Choroid plexus epithelial cell (primary cell): ENCODE results near the gene VPS4A.
"Not testable (repeated sequence)": the region's sequence is repeated elsewhere in the genome, so short reads cannot be mapped to it uniquely, and the experiment has no call there.

Source experiments
- DNase-seq: peaks from one replicate; pipeline ENCODE4 v3.0.0-alpha.2; 2010; ENCODE audit warnings: low read depth
- H3K4me3 ChIP-seq: 2 replicates; pipeline ENCODE4 v1.5.1; 2011; ENCODE audit warnings: low read depth, mild to moderate bottlenecking, control low read depth, low read length, moderate library complexity
- CTCF ChIP-seq: conservative IDR thresholded peaks from 2 replicates; pipeline ENCODE4 v1.5.1; 2011; ENCODE audit warnings: low read depth, mild to moderate bottlenecking, control low read depth, inconsistent platforms, low read length, moderate library complexity

VPS4A gene

GRCh38 chr16:69274699-69275235 is 36.4 kb upstream of the VPS4A start:
- no peak for TF ChIP-seq CTCF
- no peak for DNase-seq
- no peak overlapping the region for H3K4me3 ChIP-seq

GRCh38 chr16:69276148-69277115 is 34.7 kb upstream of the VPS4A start:
- TF ChIP-seq CTCF, result no peak
- no peak overlapping the region for H3K4me3 ChIP-seq
- peak; percentile 98 for DNase-seq

- H3K4me3 ChIP-seq, result no peak overlapping the region
- TF ChIP-seq CTCF, result no peak
- DNase-seq, result no peak
Observed at GRCh38 chr16:69277413-69277812, 33.7 kb upstream of the VPS4A start.

GRCh38 chr16:69283851-69284250 is 27.3 kb upstream of the VPS4A start:
- DNase-seq, result peak; percentile 13
- H3K4me3 ChIP-seq, result no peak overlapping the region
- TF ChIP-seq CTCF, result no peak

GRCh38 chr16:69285240-69285639 is 25.9 kb upstream of the VPS4A start:
- no peak for DNase-seq
- no peak for TF ChIP-seq CTCF
- no peak overlapping the region for H3K4me3 ChIP-seq

GRCh38 chr16:69286941-69287713 is 24.0 kb upstream of the VPS4A start:
- DNase-seq, result peak; percentile 90
- H3K4me3 ChIP-seq, result no peak overlapping the region
- peak; percentile 47 for TF ChIP-seq CTCF

GRCh38 chr16:69291657-69292056 is 19.5 kb upstream of the VPS4A start:
- DNase-seq, H3K4me3 ChIP-seq: not testable (repeated sequence)
